ENCODE data around the gene TANGO2. TPM values are rescaled to one million over a fixed set of nuclear protein-coding genes. Genes with fewer than 3 reads are reported as not detected.
A peak's percentile ranks its signal among the peaks of the same experiment; 100 is the strongest.

The TANGO2 gene
- total and polyA plus RNA-seq, 9 of the 15 experiments (the other 6 are each of a cell fraction or from before 2014, with no cell fraction given) = 15.5 to 94.9 (median 70.1) TPM

- peak; percentile 80 for TF ChIP-seq MYC (IDR thresholded peaks at IDR 0.05; ENCODE audit: low read depth, low read length)
- no peak for TF ChIP-seq MYC (CRISPR knock-in tag; IDR thresholded peaks at IDR 0.05; ENCODE audit: borderline replicate concordance, low read depth)
- TF ChIP-seq MYBL2 (IDR thresholded peaks at IDR 0.05; ENCODE audit: low read depth) = no peak
- TF ChIP-seq MYBL2 (CRISPR knock-in tag; IDR thresholded peaks at IDR 0.05; ENCODE audit: borderline replicate concordance) = no peak
- TF ChIP-seq ZNF507 (tag; conservative IDR thresholded peaks at IDR 0.05) = no peak
- TF ChIP-seq MYNN (IDR thresholded peaks at IDR 0.05) = no peak
- TF ChIP-seq MYNN (CRISPR knock-in tag; IDR thresholded peaks at IDR 0.05) = no peak
- TF ChIP-seq NR4A1 (CRISPR knock-in tag; IDR thresholded peaks at IDR 0.05) = peak; percentile 39; the same call in 1 of the 2 replicates
- TF ChIP-seq NR4A1 (tag; IDR thresholded peaks at IDR 0.05) = no peak
- TF ChIP-seq BCOR (IDR thresholded peaks at IDR 0.05) = no peak
- TF ChIP-seq NFATC3 (IDR thresholded peaks at IDR 0.05) = no peak
- TF ChIP-seq ZNF583 (CRISPR knock-in tag; IDR thresholded peaks at IDR 0.05) = no peak
- TF ChIP-seq TGIF2 (CRISPR knock-in tag; IDR thresholded peaks at IDR 0.05) = no peak
- no peak for TF ChIP-seq FOXJ3 (CRISPR knock-in tag; IDR thresholded peaks at IDR 0.05)
- no peak for TF ChIP-seq ZNF253 (CRISPR knock-in tag; conservative IDR thresholded peaks at IDR 0.05)
- no peak for TF ChIP-seq EP400 (IDR thresholded peaks at IDR 0.05)
- TF ChIP-seq ARID1B (IDR thresholded peaks at IDR 0.05) = no peak
- no peak for TF ChIP-seq ETS2 (tag; IDR thresholded peaks at IDR 0.05; ENCODE audit: borderline replicate concordance, poor library complexity, severe bottlenecking)
- TF ChIP-seq ZNF444 (CRISPR knock-in tag; IDR thresholded peaks at IDR 0.05) = 0 out of 2 replicates have a peak, but pooled peaks have one; percentile 52
- TF ChIP-seq EWSR1 (IDR thresholded peaks at IDR 0.05; ENCODE audit: borderline replicate concordance, low read depth, partially characterized antibody) = no peak
- TF ChIP-seq MTA2 (IDR thresholded peaks at IDR 0.05; ENCODE audit: low read depth) = no peak
- no peak for TF ChIP-seq SP2 (IDR thresholded peaks at IDR 0.05; ENCODE audit: extremely low read depth, low read depth, low read length, poor library complexity, severe bottlenecking)
- no peak; the same call in 1 of the 2 replicates for TF ChIP-seq RNF2 (IDR thresholded peaks at IDR 0.05)
- no peak for TF ChIP-seq BRD4 (IDR thresholded peaks at IDR 0.05)
- TF ChIP-seq HBP1 (CRISPR knock-in tag; IDR thresholded peaks at IDR 0.05) = no peak
- no peak for TF ChIP-seq POU5F1 (IDR thresholded peaks at IDR 0.05; ENCODE audit: borderline replicate concordance, low read depth, low read length, partially characterized antibody)
- no peak for TF ChIP-seq E2F8 (IDR thresholded peaks at IDR 0.05; ENCODE audit: low read depth, partially characterized antibody)
- no peak for TF ChIP-seq CBFB (CRISPR knock-in tag; IDR thresholded peaks at IDR 0.05)
- TF ChIP-seq TRIM24 (IDR thresholded peaks at IDR 0.05) = no peak
- TF ChIP-seq POLR3A (IDR thresholded peaks at IDR 0.05; ENCODE audit: borderline replicate concordance, extremely low read depth, insufficient read depth, insufficient read length) = no peak
Observed at GRCh38 chr22:20071524-20071972, 50.6 kb downstream of the TANGO2 start (continued).

Data from K562 (cell line).